SU-DHL-6 (cell line): Measurements from ENCODE around the gene RNF214.

Source experiments
- CTCF ChIP-seq: fragments of 200-600 bp; sonication (generic); IDR thresholded peaks from one replicate; pipeline ENCODE4 v1.5.1; 2017; ENCODE audit warnings: antibody characterized with exemption, mild to moderate bottlenecking, low read length, moderate library complexity; ENCODE audit not compliant: insufficient read depth, poor library complexity, severe bottlenecking
- EZH2phosphoT487 ChIP-seq: fragments of 200-600 bp; sonication (generic), shearing (Covaris generic); conservative IDR thresholded peaks from 2 replicates; pipeline ENCODE4 v1.6.1; 2018; ENCODE audit warnings: mild to moderate bottlenecking, antibody characterized with exemption, low read length, moderate library complexity, mixed read lengths

- TF ChIP-seq CTCF (no peak), EZH2phosphoT487 (no peak)
Observed at GRCh38 chr11:117334896-117335295, 102.4 kb downstream of the RNF214 start.
